GM23338 (cell line): ENCODE data around the gene TRAF3. TPM values are rescaled to one million over a fixed set of nuclear protein-coding genes. Genes with fewer than 3 reads are reported as not detected.
"Not testable (repeated sequence)": the region's sequence is repeated elsewhere in the genome, so short reads cannot be mapped to it uniquely, and the experiment has no call there.

Experiments
- ATAC-seq: fragments of 200-7000 bp; cut with Tn5 transposase; 3 replicates; pipeline ENCODE4 v1.9.1; 2020
- DNase-seq: peaks from one replicate; pipeline ENCODE4 v3.0.0-alpha.2; 2015; ENCODE audit warnings: low spot score
- H2AFZ ChIP-seq: fragments of 200-600 bp; sonication (generic); 2 replicates; pipeline ENCODE4 v1.8.0; 2016; ENCODE audit warnings: antibody characterized with exemption, mild to moderate bottlenecking, moderate library complexity
- H3F3A ChIP-seq: fragments of 200-600 bp; sonication (generic); replicated peaks from 2 replicates; pipeline ENCODE4 v1.8.0; 2017; ENCODE audit warnings: antibody characterized with exemption, mixed run types, low read depth
- H3K27ac ChIP-seq: fragments of 200-600 bp; sonication (generic); 2 replicates; pipeline ENCODE4 v1.6.1; 2016; ENCODE audit warnings: low read depth
- H3K27me3 ChIP-seq: fragments of 200-600 bp; sonication (generic); 2 replicates; pipeline ENCODE4 v1.8.0; 2016; ENCODE audit warnings: mild to moderate bottlenecking, mixed run types, moderate library complexity; ENCODE audit not compliant: insufficient read depth
- H3K36me3 ChIP-seq: fragments of 200-600 bp; sonication (generic); 2 replicates; pipeline ENCODE4 v1.8.0; 2016; ENCODE audit warnings: mild to moderate bottlenecking; ENCODE audit not compliant: insufficient read depth
- H3K4me1 ChIP-seq: fragments of 200-600 bp; sonication (generic); 2 replicates; pipeline ENCODE4 v1.8.0; 2016; ENCODE audit warnings: mild to moderate bottlenecking, moderate library complexity; ENCODE audit not compliant: insufficient read depth
- H3K4me2 ChIP-seq: fragments of 200-600 bp; sonication (generic); 2 replicates; pipeline ENCODE4 v1.7.1; 2017; ENCODE audit warnings: mixed run types
- H3K4me3 ChIP-seq: fragments of 200-600 bp; sonication (generic); 2 replicates; pipeline ENCODE4 v1.6.1; 2016; ENCODE audit warnings: mixed run types
- H3K79me2 ChIP-seq: fragments of 200-600 bp; sonication (generic); replicated peaks from 2 replicates; pipeline ENCODE4 v1.8.0; 2017; ENCODE audit warnings: mild to moderate bottlenecking; ENCODE audit not compliant: insufficient read depth
- H3K9me2 ChIP-seq: fragments of 200-600 bp; sonication (generic); 2 replicates; pipeline ENCODE4 v1.8.0; 2017; ENCODE audit not compliant: insufficient read depth
- H4K20me1 ChIP-seq: fragments of 200-600 bp; sonication (generic); replicated peaks from 2 replicates; pipeline ENCODE4 v1.8.0; 2017; ENCODE audit warnings: mild to moderate bottlenecking; ENCODE audit not compliant: insufficient read depth
- H3K27ac Mint-ChIP-seq: 2 replicates; pipeline ENCODE4 v1.8.0; 2020; ENCODE audit warnings: inconsistent platforms, mild to moderate bottlenecking, moderate library complexity, mixed read lengths
- H3K27me3 Mint-ChIP-seq: 3 replicates; pipeline ENCODE4 v1.8.0; 2022; ENCODE audit warnings: low read depth, mild to moderate bottlenecking, moderate library complexity, mixed read lengths, inconsistent platforms; ENCODE audit not compliant: insufficient read depth, poor library complexity
- H3K36me3 Mint-ChIP-seq: 3 replicates; pipeline ENCODE4 v1.8.0; 2021; ENCODE audit warnings: low read depth, mild to moderate bottlenecking, inconsistent platforms, moderate library complexity, mixed read lengths
- H3K4me1 Mint-ChIP-seq: 3 replicates; pipeline ENCODE4 v1.8.0; 2020; ENCODE audit warnings: mild to moderate bottlenecking, inconsistent platforms, mixed read lengths
- H3K4me3 Mint-ChIP-seq: 3 replicates; pipeline ENCODE4 v1.8.0; 2021; ENCODE audit warnings: moderate library complexity, mild to moderate bottlenecking, inconsistent platforms, mixed read lengths
- H3K9me3 Mint-ChIP-seq: 3 replicates; pipeline ENCODE4 v1.8.0; 2020; ENCODE audit warnings: moderate library complexity, mild to moderate bottlenecking, inconsistent platforms, mixed read lengths
- CREB1 ChIP-seq: fragments of 250-450 bp; sonication (Bioruptor Pico); IDR thresholded peaks from 2 replicates; pipeline ENCODE4 v1.5.0; 2020; ENCODE audit warnings: low read depth, mild to moderate bottlenecking, moderate library complexity
- EZH2phosphoT487 ChIP-seq: fragments of 200-600 bp; sonication (generic); IDR thresholded peaks from one replicate; pipeline ENCODE4 v1.8.1; 2018; ENCODE audit warnings: antibody characterized with exemption; ENCODE audit not compliant: unreplicated experiment
- JUNB ChIP-seq: IDR thresholded peaks from one replicate; pipeline ENCODE4 v1.6.1; 2016; ENCODE audit warnings: antibody characterized with exemption; ENCODE audit not compliant: unreplicated experiment
- STAT1 ChIP-seq: IDR thresholded peaks from one replicate; pipeline ENCODE4 v1.6.1; 2016; ENCODE audit warnings: antibody characterized with exemption; ENCODE audit not compliant: unreplicated experiment
- ZNF114 ChIP-seq: fragments of 250-450 bp; sonication (Bioruptor Pico); IDR thresholded peaks from 2 replicates; pipeline ENCODE4 v1.5.0; 2020; ENCODE audit warnings: mild to moderate bottlenecking, moderate library complexity
- ZNF331 ChIP-seq: fragments of 250-450 bp; sonication (Bioruptor Pico); IDR thresholded peaks from 2 replicates; pipeline ENCODE4 v1.5.0; 2020; ENCODE audit warnings: low read depth, mild to moderate bottlenecking, moderate library complexity
- polyA plus RNA-seq: library from polyadenylated mRNA; unstranded; fragments of >200 nt; fragmentation: Nextera tagmentation; extraction: Ambion mirVana; gene quantifications from 2 replicates; pipeline ENCODE4 v1.2.1, GENCODE V29; 2016
- total RNA-seq: library from RNA; depleted of rRNA; stranded (reverse); fragments of >200 nt; shearing (Covaris generic); gene quantifications from 2 replicates; pipeline ENCODE4 v1.2.3, GENCODE V29; 2014
- TF ChIP-seq, protein P1 (sequence below), 2 experiments: fragments of 200-600 bp in 1 of 2; sonication (generic) in 1 of 2; conservative IDR thresholded peaks; 2 replicates each; pipeline versions ENCODE4 v1.5.1 to v1.6.1; 2016 to 2017; ENCODE audit warnings: antibody characterized with exemption in 2 of 2, low read depth in 2 of 2, mild to moderate bottlenecking in 2 of 2, moderate library complexity in 1 of 2
- TF ChIP-seq, protein P2 (sequence below): fragments of 250-450 bp; sonication (Bioruptor Pico); IDR thresholded peaks from 2 replicates; pipeline ENCODE4 v1.5.0; 2020; ENCODE audit warnings: mild to moderate bottlenecking, moderate library complexity

TRAF3 gene
- total and polyA plus RNA-seq, 2 experiments from 2014 or later: 3.7 to 9.3 TPM

DNA sequence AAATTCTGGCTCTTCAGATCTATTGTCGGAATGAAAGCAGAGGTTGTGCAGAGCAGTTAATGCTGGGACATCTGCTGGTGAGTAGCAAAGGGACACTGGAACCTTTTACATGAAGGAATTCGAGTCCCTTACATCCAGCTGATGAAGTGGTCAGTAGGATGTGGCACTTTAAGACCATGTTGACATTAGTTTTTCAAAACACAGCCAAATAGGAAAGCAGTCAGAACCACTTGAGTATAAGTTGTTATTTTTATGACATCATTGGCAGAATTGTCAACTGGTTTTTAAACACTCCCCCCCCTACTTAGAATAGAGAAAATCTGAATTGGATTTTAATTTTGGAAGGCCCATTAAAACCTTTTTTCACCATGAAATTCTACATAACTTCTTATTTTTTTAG lies 98.4 kb downstream of the TRAF3 start:
- no peak overlapping the region for H3K27ac ChIP-seq
- H3K36me3 Mint-ChIP-seq: no peaks in the 10 kb centered on the region
- H3K4me2 ChIP-seq: no peak overlapping the region
- no peaks in the 10 kb centered on the region for H4K20me1 ChIP-seq
- H3K79me2 ChIP-seq: no peaks in the 10 kb centered on the region
- no peaks in the 10 kb centered on the region for H3F3A ChIP-seq
- DNase-seq: no peak
- H3K27me3 Mint-ChIP-seq: no peaks in the 10 kb centered on the region
- no peaks in the 10 kb centered on the region for H3K4me1 Mint-ChIP-seq
- no peak overlapping the region for H3K27ac Mint-ChIP-seq
- H3K9me3 Mint-ChIP-seq: no peaks in the 10 kb centered on the region
- TF ChIP-seq, protein P1, sequence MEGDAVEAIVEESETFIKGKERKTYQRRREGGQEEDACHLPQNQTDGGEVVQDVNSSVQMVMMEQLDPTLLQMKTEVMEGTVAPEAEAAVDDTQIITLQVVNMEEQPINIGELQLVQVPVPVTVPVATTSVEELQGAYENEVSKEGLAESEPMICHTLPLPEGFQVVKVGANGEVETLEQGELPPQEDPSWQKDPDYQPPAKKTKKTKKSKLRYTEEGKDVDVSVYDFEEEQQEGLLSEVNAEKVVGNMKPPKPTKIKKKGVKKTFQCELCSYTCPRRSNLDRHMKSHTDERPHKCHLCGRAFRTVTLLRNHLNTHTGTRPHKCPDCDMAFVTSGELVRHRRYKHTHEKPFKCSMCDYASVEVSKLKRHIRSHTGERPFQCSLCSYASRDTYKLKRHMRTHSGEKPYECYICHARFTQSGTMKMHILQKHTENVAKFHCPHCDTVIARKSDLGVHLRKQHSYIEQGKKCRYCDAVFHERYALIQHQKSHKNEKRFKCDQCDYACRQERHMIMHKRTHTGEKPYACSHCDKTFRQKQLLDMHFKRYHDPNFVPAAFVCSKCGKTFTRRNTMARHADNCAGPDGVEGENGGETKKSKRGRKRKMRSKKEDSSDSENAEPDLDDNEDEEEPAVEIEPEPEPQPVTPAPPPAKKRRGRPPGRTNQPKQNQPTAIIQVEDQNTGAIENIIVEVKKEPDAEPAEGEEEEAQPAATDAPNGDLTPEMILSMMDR (conservative IDR thresholded peaks at IDR 0.05; ENCODE audit: low read depth in 2 of 2): no peak
- TF ChIP-seq EZH2phosphoT487: no peak
- no peak for TF ChIP-seq STAT1
- TF ChIP-seq ZNF114 (CRISPR knock-in tag): no peak
- no peak for TF ChIP-seq JUNB
- no peak for TF ChIP-seq ZNF331 (CRISPR knock-in tag)
- no peaks in the 10 kb centered on the region for H3K27me3 ChIP-seq
- H3K4me1 ChIP-seq: no peaks in the 10 kb centered on the region
- peaks cover 6% of the 10 kb centered on the region; the same call in 1 of the 2 replicates for H3K36me3 ChIP-seq
- H3K4me3 Mint-ChIP-seq: no peak overlapping the region
- H3K4me3 ChIP-seq: no peak overlapping the region
- no peak for ATAC-seq
- no peaks in the 10 kb centered on the region for H3K9me2 ChIP-seq
- no peak overlapping the region for H2AFZ ChIP-seq

DNA sequence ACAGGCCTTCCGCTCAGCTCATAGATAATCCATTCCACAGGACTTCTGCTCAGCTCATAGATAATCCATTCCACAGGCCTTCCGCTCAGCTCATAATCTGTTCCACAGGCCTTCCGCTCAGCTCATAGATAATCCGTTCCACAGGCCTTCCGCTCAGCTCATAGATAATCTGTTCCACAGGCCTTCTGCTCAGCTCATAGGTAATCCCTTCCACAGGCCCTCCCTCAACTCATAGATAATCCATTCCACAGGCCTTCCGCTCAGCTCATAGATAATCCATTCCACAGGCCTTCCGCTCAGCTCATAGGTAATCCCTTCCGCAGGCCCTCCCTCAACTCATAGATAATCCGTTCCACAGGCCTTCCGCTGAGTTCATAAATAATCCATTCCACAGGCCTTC lies 100.3 kb downstream of the TRAF3 start:
- not testable (repeated sequence) for H3K27me3 ChIP-seq, H3K27me3 Mint-ChIP-seq, H3K79me2 ChIP-seq, H4K20me1 ChIP-seq, H3K27ac ChIP-seq, H3K36me3 Mint-ChIP-seq, H3K4me1 ChIP-seq, H3K9me2 ChIP-seq, H3K36me3 ChIP-seq, H3K27ac Mint-ChIP-seq, H3K4me1 Mint-ChIP-seq, ATAC-seq, DNase-seq, H3K4me3 ChIP-seq, H3K4me2 ChIP-seq, H3K4me3 Mint-ChIP-seq, H3K9me3 Mint-ChIP-seq, H3F3A ChIP-seq, H2AFZ ChIP-seq

DNA sequence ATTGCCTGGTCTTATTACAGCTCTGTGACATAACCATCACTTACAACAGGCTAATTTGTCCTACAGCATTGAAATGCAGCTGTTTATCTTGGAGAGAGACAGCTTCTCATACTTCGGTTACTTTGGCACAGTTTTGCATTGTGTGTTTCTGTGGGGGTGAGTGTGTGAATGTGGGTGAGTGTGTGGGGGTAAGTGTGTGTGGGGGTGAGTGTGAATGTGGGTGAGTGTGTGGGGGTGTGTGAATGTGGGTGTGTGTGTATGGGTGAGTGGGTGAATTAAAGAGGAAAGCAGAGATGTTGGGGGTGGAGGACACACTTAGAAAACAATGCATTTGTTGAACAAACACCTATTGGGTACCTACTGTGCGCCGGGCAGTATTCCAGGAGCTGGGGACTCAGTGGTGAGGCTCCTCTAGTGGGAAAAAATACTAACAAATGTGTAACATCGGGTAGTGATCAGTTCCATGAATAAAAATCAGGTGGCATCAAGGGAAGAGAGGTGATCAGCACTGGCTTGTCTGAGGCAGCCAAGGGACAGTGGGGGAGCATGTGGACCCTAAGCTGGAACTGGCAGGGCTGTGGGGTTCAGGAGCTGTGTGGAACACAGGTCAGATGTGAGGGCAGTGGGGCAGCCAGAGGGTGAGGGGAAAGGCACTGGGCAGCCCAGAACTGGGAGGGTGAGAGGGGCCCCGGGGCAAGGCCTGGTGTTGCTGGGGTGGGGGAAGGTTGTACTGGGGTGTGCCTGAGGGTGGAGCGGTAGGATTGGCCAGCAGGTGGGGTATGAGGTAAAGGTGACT lies 101.1 kb downstream of the TRAF3 start:
- H3F3A ChIP-seq: no peaks in the 10 kb centered on the region
- Mint-ChIP-seq H3K9me3 (no peaks in the 10 kb centered on the region), H3K4me1 (no peaks in the 10 kb centered on the region), H3K27me3 (peaks cover 2% of the 10 kb centered on the region), H3K4me3 (no peak overlapping the region), H3K27ac (no peak overlapping the region), H3K36me3 (no peaks in the 10 kb centered on the region)
- no peaks in the 10 kb centered on the region for H3K4me1 ChIP-seq
- DNase-seq (peak; percentile 49), ATAC-seq (peak; percentile 96)
- H3K79me2 ChIP-seq: no peaks in the 10 kb centered on the region
- no peak overlapping the region for H3K27ac ChIP-seq
- no peak overlapping the region for H3K4me2 ChIP-seq
- no peaks in the 10 kb centered on the region for H4K20me1 ChIP-seq
- H3K36me3 ChIP-seq: peaks cover 6% of the 10 kb centered on the region; the same call in 1 of the 2 replicates
- no peaks in the 10 kb centered on the region for H3K9me2 ChIP-seq
- no peak overlapping the region for H2AFZ ChIP-seq
- H3K27me3 ChIP-seq: no peaks in the 10 kb centered on the region
- no peak overlapping the region for H3K4me3 ChIP-seq
- TF ChIP-seq, protein P2, sequence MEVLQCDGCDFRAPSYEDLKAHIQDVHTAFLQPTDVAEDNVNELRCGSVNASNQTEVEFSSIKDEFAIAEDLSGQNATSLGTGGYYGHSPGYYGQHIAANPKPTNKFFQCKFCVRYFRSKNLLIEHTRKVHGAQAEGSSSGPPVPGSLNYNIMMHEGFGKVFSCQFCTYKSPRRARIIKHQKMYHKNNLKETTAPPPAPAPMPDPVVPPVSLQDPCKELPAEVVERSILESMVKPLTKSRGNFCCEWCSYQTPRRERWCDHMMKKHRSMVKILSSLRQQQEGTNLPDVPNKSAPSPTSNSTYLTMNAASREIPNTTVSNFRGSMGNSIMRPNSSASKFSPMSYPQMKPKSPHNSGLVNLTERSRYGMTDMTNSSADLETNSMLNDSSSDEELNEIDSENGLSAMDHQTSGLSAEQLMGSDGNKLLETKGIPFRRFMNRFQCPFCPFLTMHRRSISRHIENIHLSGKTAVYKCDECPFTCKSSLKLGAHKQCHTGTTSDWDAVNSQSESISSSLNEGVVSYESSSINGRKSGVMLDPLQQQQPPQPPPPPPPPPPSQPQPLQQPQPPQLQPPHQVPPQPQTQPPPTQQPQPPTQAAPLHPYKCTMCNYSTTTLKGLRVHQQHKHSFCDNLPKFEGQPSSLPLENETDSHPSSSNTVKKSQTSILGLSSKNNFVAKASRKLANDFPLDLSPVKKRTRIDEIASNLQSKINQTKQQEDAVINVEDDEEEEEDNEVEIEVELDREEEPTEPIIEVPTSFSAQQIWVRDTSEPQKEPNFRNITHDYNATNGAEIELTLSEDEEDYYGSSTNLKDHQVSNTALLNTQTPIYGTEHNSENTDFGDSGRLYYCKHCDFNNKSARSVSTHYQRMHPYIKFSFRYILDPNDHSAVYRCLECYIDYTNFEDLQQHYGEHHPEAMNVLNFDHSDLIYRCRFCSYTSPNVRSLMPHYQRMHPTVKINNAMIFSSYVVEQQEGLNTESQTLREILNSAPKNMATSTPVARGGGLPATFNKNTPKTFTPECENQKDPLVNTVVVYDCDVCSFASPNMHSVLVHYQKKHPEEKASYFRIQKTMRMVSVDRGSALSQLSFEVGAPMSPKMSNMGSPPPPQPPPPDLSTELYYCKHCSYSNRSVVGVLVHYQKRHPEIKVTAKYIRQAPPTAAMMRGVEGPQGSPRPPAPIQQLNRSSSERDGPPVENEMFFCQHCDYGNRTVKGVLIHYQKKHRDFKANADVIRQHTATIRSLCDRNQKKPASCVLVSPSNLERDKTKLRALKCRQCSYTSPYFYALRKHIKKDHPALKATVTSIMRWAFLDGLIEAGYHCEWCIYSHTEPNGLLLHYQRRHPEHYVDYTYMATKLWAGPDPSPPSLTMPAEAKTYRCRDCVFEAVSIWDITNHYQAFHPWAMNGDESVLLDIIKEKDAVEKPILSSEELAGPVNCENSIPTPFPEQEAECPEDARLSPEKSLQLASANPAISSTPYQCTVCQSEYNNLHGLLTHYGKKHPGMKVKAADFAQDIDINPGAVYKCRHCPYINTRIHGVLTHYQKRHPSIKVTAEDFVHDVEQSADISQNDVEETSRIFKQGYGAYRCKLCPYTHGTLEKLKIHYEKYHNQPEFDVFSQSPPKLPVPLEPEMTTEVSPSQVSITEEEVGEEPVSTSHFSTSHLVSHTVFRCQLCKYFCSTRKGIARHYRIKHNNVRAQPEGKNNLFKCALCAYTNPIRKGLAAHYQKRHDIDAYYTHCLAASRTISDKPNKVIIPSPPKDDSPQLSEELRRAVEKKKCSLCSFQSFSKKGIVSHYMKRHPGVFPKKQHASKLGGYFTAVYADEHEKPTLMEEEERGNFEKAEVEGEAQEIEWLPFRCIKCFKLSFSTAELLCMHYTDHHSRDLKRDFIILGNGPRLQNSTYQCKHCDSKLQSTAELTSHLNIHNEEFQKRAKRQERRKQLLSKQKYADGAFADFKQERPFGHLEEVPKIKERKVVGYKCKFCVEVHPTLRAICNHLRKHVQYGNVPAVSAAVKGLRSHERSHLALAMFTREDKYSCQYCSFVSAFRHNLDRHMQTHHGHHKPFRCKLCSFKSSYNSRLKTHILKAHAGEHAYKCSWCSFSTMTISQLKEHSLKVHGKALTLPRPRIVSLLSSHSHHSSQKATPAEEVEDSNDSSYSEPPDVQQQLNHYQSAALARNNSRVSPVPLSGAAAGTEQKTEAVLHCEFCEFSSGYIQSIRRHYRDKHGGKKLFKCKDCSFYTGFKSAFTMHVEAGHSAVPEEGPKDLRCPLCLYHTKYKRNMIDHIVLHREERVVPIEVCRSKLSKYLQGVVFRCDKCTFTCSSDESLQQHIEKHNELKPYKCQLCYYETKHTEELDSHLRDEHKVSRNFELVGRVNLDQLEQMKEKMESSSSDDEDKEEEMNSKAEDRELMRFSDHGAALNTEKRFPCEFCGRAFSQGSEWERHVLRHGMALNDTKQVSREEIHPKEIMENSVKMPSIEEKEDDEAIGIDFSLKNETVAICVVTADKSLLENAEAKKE (CRISPR knock-in tag): no peak
- TF ChIP-seq CREB1 (CRISPR knock-in tag): no peak
